H1 (cell line): Measurements from ENCODE around the gene MECR. TPM values are rescaled to one million over a fixed set of nuclear protein-coding genes. Genes with fewer than 3 reads are reported as not detected.

Source experiments
- KDM4A ChIP-seq: IDR thresholded peaks from one replicate; pipeline ENCODE4 v1.7.1; 2012; ENCODE audit warnings: low read depth, mild to moderate bottlenecking, moderate library complexity, low read length, inconsistent platforms; ENCODE audit not compliant: severe bottlenecking
- RAD21 ChIP-seq, 2 experiments: IDR thresholded peaks in 1 of 2; conservative IDR thresholded peaks in 1 of 2; 2 replicates each; pipeline ENCODE4 v1.6.1; 2011; ENCODE audit warnings: low read depth in 2 of 2, low read length in 2 of 2, improper control_type of control experiment in 1 of 2, inconsistent platforms in 1 of 2, mild to moderate bottlenecking in 1 of 2, moderate library complexity in 1 of 2
- RBBP5 ChIP-seq: IDR thresholded peaks from 2 replicates; pipeline ENCODE4 v1.7.1; 2012; ENCODE audit warnings: low read depth, mild to moderate bottlenecking, inconsistent platforms, low read length, moderate library complexity, borderline replicate concordance
- SP1 ChIP-seq: IDR thresholded peaks from 2 replicates; pipeline ENCODE4 v1.6.1; 2011; ENCODE audit warnings: low read depth, low read length
- polyA plus RNA-seq, 7 experiments: library from polyadenylated mRNA; depleted of rRNA in 3 of 7; stranded (reverse) in 5 of 7; unstranded in 2 of 7; fragments of >200 nt in 5 of 7; fragments of 200-250 nt in 2 of 7; gene quantifications; 1 replicate in 5 of 7; 2 replicates in 1 of 7; 4 replicates in 1 of 7; pipeline versions ENCODE4 v1.2.1 to v1.2.3, GENCODE V29; 2011 to 2013; ENCODE audit warnings: missing spikeins in 2 of 7, mixed read lengths in 2 of 7
- total RNA-seq: library from RNA; stranded (reverse); fragmentation: NEBNext Ultra II Directional; extraction: Animal tissue kit (Norgen Biotek cat#: 25700); gene quantifications from 2 replicates; pipeline ENCODE4 v1.2.1, GENCODE V29; 2021

MECR gene
- total and polyA plus RNA-seq, 2 of the 8 experiments (the other 6 are each of a cell fraction or from before 2014, with no cell fraction given) = 24.2 to 24.4 TPM

- TF ChIP-seq RBBP5 (no peak), SP1 (no peak), KDM4A (no peak), RAD21 (IDR thresholded peaks at IDR 0.05 in 1 of 2, conservative IDR thresholded peaks at IDR 0.05 in 1 of 2; ENCODE audit: low read depth in 2 of 2, low read length in 2 of 2) (no peak)
Observed at GRCh38 chr1:29197993-29198392, 32.7 kb downstream of the MECR start (continued).
